Pericardium fibroblast (primary cell): ENCODE measurements around the gene ZNF330. TPM values are rescaled to one million over a fixed set of nuclear protein-coding genes. Genes with fewer than 3 reads are reported as not detected.

Experiments used
- total RNA-seq: library from RNA; depleted of rRNA; stranded (reverse); fragments of >200 nt; gene quantifications from 2 replicates; pipeline ENCODE4 v1.2.3, GENCODE V29; 2015

Gene ZNF330
- total RNA-seq, result 23.1 and 31.1 TPM in 2 replicates

GRCh38 chr4:141220691-141221659 lies at the start of gene ZNF330:
ZNF330 (plus strand) TSS chr4:141220895; CDS start chr4:141222372, 1,477 bp downstream.

Other genes with a start within 250 kb of the ZNF330 start
- gene RNF150, start 87.4 kb upstream of the ZNF330 start, total RNA-seq, result 9.0 and 10.3 TPM in 2 replicates